ENCODE results near the gene SATL1. TPM values are rescaled to one million over a fixed set of nuclear protein-coding genes. Genes with fewer than 3 reads are reported as not detected.

SATL1 gene
- total RNA-seq, 2 donors from 2014 or later: not detected

GRCh38 chrX:85223359-85223758, 20.2 kb downstream of the SATL1 start:
- Histone ChIP-seq H3K9me3 (no peaks in the 10 kb centered on the region), H3K27ac (no peak overlapping the region), H3K36me3 (replicated peaks in 1 of 2; ENCODE audit: insufficient read depth in 1 of 2, low read depth in 2 of 2) (no peaks in the 10 kb centered on the region), H3K27me3 (no peaks in the 10 kb centered on the region), H3K4me3 (no peak overlapping the region), H3K4me1 (no peaks in the 10 kb centered on the region)
- 53 to 63% methylated on average over 2 of the region's 2 CpGs for WGBS, 2 donors
- DNase-seq (no peak), ATAC-seq (no peak)
- TF ChIP-seq POLR2A (IDR thresholded peaks at IDR 0.05): no peak
- TF ChIP-seq CTCF (IDR thresholded peaks at IDR 0.05): no peak
- intact Hi-C loops (cut with DNase I): no loop called here

- ATAC-seq: no peak
- H3K36me3 ChIP-seq (replicated peaks in 1 of 2; ENCODE audit: insufficient read depth in 1 of 2, low read depth in 2 of 2): no peaks in the 10 kb centered on the region
- TF ChIP-seq POLR2A (IDR thresholded peaks at IDR 0.05) (no peak), CTCF (IDR thresholded peaks at IDR 0.05) (no peak)
- intact Hi-C loops (cut with DNase I): no loop called here
- H3K4me3 ChIP-seq: no peak overlapping the region
- H3K27me3 ChIP-seq: no peaks in the 10 kb centered on the region
- H3K27ac ChIP-seq: no peak overlapping the region
- no peaks in the 10 kb centered on the region for H3K9me3 ChIP-seq
- no peak for DNase-seq
- 56 to 60% methylated on average over 1 of the region's 1 CpG for WGBS, 2 donors
- H3K4me1 ChIP-seq: no peaks in the 10 kb centered on the region
These were observed 22.2 kb downstream of the SATL1 start for GRCh38 chrX:85221361-85221760.

GRCh38 chrX:85215946-85216345, 27.6 kb downstream of the SATL1 start:
- no peak for TF ChIP-seq POLR2A (IDR thresholded peaks at IDR 0.05)
- ATAC-seq (no peak), DNase-seq (no peak)
- Histone ChIP-seq H3K27me3 (no peaks in the 10 kb centered on the region), H3K9me3 (no peaks in the 10 kb centered on the region), H3K27ac (no peak overlapping the region), H3K4me1 (no peaks in the 10 kb centered on the region), H3K4me3 (no peak overlapping the region), H3K36me3 (replicated peaks in 1 of 2; ENCODE audit: insufficient read depth in 1 of 2, low read depth in 2 of 2) (no peaks in the 10 kb centered on the region)
- 82 to 83% methylated on average over 1 of the region's 1 CpG for WGBS, 2 donors
- intact Hi-C loops (cut with DNase I): no loop called here

GRCh38 chrX:85213792-85214530, 29.6 kb downstream of the SATL1 start:
- Histone ChIP-seq H3K27me3 (no peaks in the 10 kb centered on the region), H3K36me3 (replicated peaks in 1 of 2; ENCODE audit: insufficient read depth in 1 of 2, low read depth in 2 of 2) (no peaks in the 10 kb centered on the region), H3K27ac (no peak overlapping the region), H3K4me3 (no peak overlapping the region), H3K4me1 (no peaks in the 10 kb centered on the region), H3K9me3 (no peaks in the 10 kb centered on the region)
- WGBS, 2 donors: 79 to 97% methylated on average over 3 of the region's 3 CpGs
- intact Hi-C loops (cut with DNase I): no loop called here
- ATAC-seq: no peak
- DNase-seq: no peak
- no peak for TF ChIP-seq POLR2A (IDR thresholded peaks at IDR 0.05)
- no peak for TF ChIP-seq CTCF (IDR thresholded peaks at IDR 0.05)

- Histone ChIP-seq H3K9me3 (no peaks in the 10 kb centered on the region), H3K4me3 (no peak overlapping the region), H3K36me3 (replicated peaks in 1 of 2; ENCODE audit: insufficient read depth in 1 of 2, low read depth in 2 of 2) (no peaks in the 10 kb centered on the region), H3K27ac (no peak overlapping the region), H3K4me1 (no peaks in the 10 kb centered on the region), H3K27me3 (no peaks in the 10 kb centered on the region)
- TF ChIP-seq CTCF (IDR thresholded peaks at IDR 0.05) (no peak), POLR2A (IDR thresholded peaks at IDR 0.05) (no peak)
- intact Hi-C loops (cut with DNase I): no loop called here
- DNase-seq (no peak), ATAC-seq (no peak)
- WGBS, 2 donors: 94% methylated on average over 7 of the region's 8 CpGs; no CpG with 5 or more reads in 1 of the 2 donors
These were observed 40.1 kb downstream of the SATL1 start for GRCh38 chrX:85203461-85203970.
